Activated T-helper 1 cell treated with anti-CD3 and anti-CD28 coated beads, Interleukin-2, amount 50 U/mL, for 16 hours (primary cell): ENCODE measurements around the gene ITGA3.

Experiments used
- DNase-seq, 2 donors: peaks; one replicate each; pipeline ENCODE4 v3.0.0-alpha.2; 2020; ENCODE audit warnings: low read depth in 1 of 2, low spot score in 1 of 2

The ITGA3 gene

GRCh38 chr17:50123649-50124349, 67.9 kb downstream of the ITGA3 start:
- no peak for DNase-seq

GRCh38 chr17:50125420-50125997, 69.6 kb downstream of the ITGA3 start:
- no peak for DNase-seq

- DNase-seq = no peak
Observed at GRCh38 chr17:50127697-50128361, 71.9 kb downstream of the ITGA3 start.

GRCh38 chr17:50128441-50129352, 72.8 kb downstream of the ITGA3 start:
- DNase-seq = no peak

GRCh38 chr17:50129353-50129727, 73.4 kb downstream of the ITGA3 start:
- DNase-seq = no peak

GRCh38 chr17:50129728-50130558, 74.0 kb downstream of the ITGA3 start, which contains the start of gene SAMD14:
TSS of gene SAMD14 (minus strand) at chr17:50130160. CDS start at chr17:50124959, 5,201 bp downstream.
- DNase-seq = no peak

- DNase-seq = no peak
Observed at GRCh38 chr17:50130559-50131305, 74.8 kb downstream of the ITGA3 start.

GRCh38 chr17:50132104-50132794, 76.3 kb downstream of the ITGA3 start:
- no peak for DNase-seq

GRCh38 chr17:50133028-50133768, 77.3 kb downstream of the ITGA3 start:
- DNase-seq = no peak

GRCh38 chr17:50133769-50134099, 77.8 kb downstream of the ITGA3 start:
- no peak for DNase-seq

- no peak for DNase-seq
Observed at GRCh38 chr17:50134206-50135110, 78.5 kb downstream of the ITGA3 start.

GRCh38 chr17:50135316-50136095, 79.6 kb downstream of the ITGA3 start:
- no peak for DNase-seq

GRCh38 chr17:50136096-50136687, 80.3 kb downstream of the ITGA3 start:
- DNase-seq = no peak

GRCh38 chr17:50137042-50137441, 81.1 kb downstream of the ITGA3 start:
- DNase-seq = no peak

- DNase-seq = no peak
Observed at GRCh38 chr17:50139185-50139783, 83.4 kb downstream of the ITGA3 start.
